Activated CD4-positive, alpha-beta T cell treated with anti-CD3 and anti-CD28 coated beads, Interleukin-2, amount 50 U/mL, for 16 hours (primary cell): ENCODE results near the gene GJA8.
"Not testable (repeated sequence)": the region's sequence is repeated elsewhere in the genome, so short reads cannot be mapped to it uniquely, and the experiment has no call there.

Experiments
- DNase-seq: peaks from one replicate; pipeline ENCODE4 v3.0.0-alpha.2; 2020

The GJA8 gene

GRCh38 chr1:147928236-147929132 is 25.9 kb downstream of the GJA8 start, which contains the start of gene GPR89B:
GPR89B (plus strand) TSS chr1:147928420; CDS start chr1:147928537, 117 bp downstream.
- peak; percentile 94 for DNase-seq

- DNase-seq: not testable (repeated sequence)
Measured at GRCh38 chr1:147931137-147931536, 28.5 kb downstream of the GJA8 start.

GRCh38 chr1:147935296-147935695 is 32.7 kb downstream of the GJA8 start:
- not testable (repeated sequence) for DNase-seq

GRCh38 chr1:147940456-147940855 is 37.9 kb downstream of the GJA8 start:
- not testable (repeated sequence) for DNase-seq

- DNase-seq: not testable (repeated sequence)
Measured at GRCh38 chr1:147942563-147942962, 40.0 kb downstream of the GJA8 start.

GRCh38 chr1:147949517-147949916 is 46.9 kb downstream of the GJA8 start:
- DNase-seq: not testable (repeated sequence)
